PC-9 (cell line): ENCODE results near the gene ELP1.

Experiments used
- CTCF ChIP-seq: fragments of 200-600 bp; sonication (generic); conservative IDR thresholded peaks from 2 replicates; pipeline ENCODE4 v1.6.1; 2017; ENCODE audit warnings: mixed run types, antibody characterized with exemption, mild to moderate bottlenecking, moderate library complexity
- EZH2 ChIP-seq: fragments of 200-600 bp; sonication (generic); IDR thresholded peaks from 2 replicates; pipeline ENCODE4 v1.8.0; 2017; ENCODE audit warnings: antibody characterized with exemption, low read depth

DNA sequence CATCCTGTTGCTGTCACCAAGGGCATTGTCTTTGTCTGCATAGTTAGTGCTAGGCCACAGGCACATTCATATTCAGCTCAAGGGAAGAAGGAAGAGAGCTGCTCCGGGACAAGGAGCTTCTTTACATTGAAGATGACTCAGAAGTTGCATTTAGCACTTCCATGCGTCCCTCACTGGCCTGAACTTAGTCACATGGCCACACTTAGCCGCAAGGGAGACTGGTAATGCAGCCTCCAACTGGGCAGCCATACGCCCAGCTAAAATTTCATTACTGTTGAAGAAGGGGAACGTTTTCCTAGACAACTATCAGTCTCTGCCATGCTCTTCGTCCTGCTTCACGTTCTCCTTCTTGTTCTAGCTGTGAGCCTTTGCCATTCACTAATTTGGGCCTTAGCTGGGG lies 98.1 kb downstream of the ELP1 start:
- TF ChIP-seq EZH2, result no peak
- TF ChIP-seq CTCF, result no peak
